GM12874 (cell line): ENCODE measurements around the gene DDOST.

Experiments
- TF ChIP-seq, protein P1 (sequence below): IDR thresholded peaks from 2 replicates; pipeline ENCODE4 v1.5.1; 2011; ENCODE audit warnings: low read depth, mild to moderate bottlenecking, control low read depth, low read length, moderate library complexity; ENCODE audit not compliant: insufficient read depth

Gene DDOST

DNA sequence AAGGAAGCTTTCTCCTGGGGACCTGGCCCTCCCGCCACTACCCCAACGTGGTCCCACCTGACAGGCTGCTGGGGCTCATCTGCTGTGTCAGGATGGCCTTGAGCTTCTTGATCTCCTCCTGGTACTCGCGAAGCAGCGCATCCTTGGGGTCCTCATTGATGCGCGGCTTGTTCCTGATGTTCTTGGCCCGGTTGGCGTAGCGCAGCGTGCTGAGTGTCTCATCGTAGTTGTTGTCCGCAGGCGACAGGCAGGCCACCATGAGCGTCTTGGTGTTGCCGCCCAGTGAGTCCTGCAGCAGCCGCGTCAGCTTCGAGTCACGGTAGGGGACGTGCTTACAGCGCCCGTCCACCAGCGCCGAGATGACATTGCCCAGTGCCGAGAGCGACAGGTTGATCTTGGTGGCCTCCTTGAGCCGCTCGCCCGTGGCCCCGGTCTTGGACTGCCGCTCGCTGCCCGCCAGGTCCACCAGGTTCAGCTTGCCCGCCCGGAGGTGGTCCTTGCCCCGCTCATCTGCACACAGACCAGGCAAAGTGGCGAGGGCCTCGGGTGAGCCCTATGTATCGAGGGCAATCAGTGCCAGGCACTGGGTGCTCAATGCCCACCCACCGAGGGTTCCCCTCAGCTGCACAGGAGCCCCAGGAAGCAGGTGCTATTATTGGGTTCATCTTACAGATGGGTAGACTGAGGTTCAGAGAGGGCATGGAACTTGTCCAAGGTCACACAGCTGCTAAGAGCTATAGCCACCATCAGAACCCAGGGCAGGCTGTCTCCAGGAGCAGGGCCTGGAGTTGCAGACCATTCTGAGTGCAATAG, 43.4 kb upstream of the DDOST start:
- TF ChIP-seq, protein P1, sequence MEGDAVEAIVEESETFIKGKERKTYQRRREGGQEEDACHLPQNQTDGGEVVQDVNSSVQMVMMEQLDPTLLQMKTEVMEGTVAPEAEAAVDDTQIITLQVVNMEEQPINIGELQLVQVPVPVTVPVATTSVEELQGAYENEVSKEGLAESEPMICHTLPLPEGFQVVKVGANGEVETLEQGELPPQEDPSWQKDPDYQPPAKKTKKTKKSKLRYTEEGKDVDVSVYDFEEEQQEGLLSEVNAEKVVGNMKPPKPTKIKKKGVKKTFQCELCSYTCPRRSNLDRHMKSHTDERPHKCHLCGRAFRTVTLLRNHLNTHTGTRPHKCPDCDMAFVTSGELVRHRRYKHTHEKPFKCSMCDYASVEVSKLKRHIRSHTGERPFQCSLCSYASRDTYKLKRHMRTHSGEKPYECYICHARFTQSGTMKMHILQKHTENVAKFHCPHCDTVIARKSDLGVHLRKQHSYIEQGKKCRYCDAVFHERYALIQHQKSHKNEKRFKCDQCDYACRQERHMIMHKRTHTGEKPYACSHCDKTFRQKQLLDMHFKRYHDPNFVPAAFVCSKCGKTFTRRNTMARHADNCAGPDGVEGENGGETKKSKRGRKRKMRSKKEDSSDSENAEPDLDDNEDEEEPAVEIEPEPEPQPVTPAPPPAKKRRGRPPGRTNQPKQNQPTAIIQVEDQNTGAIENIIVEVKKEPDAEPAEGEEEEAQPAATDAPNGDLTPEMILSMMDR, result no peak

DNA sequence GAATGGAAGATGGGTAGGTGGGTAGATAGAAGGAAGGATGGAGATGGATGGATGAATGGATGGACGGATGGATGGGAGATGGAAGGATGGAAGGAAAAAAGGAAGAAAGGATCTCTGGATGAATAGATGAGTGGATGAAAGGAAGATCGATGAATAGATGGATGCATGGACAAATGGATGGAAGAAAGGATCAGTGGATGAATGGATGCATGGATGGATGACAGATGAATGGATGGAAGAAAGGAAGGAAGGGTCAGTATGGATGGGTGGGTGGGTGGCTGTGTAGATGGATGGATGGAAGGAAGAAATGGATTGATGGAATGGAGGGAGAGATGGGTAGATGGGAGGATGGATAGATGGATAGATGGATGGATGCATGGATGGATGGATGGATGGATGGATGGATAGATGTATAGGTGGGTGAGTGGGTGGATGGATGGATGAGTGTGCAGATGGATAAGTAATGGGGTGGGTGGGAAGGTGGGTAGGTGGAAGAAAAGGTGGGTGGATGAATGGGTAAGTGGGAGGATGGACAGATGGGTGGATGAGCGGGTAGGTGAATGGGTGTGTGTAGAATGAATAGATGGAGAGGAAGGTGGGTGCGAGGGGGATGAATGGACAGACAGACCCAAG, 42.1 kb upstream of the DDOST start:
- TF ChIP-seq, protein P1, result no peak

DNA sequence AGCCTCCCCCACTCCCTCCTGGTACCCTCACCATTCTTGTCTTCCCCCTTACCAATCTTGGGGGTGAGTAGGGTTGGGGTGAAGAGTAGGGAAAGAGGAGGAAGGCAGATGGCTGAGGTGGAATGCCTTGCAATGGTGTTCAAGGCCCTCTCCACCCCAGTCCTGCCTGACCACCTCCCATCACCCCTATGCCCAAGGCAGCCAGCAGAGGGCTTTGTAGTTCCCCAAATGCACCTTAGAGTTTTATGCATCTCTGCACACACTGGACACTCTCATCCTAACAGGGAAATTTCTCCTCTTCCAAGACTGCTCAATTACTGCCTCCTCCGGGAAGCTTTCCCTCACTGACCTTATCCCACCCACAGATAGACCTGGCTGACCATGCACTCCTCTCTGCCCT, 41.2 kb upstream of the DDOST start:
- TF ChIP-seq, protein P1, result peak; percentile 41; the same call in 1 of the 2 replicates

DNA sequence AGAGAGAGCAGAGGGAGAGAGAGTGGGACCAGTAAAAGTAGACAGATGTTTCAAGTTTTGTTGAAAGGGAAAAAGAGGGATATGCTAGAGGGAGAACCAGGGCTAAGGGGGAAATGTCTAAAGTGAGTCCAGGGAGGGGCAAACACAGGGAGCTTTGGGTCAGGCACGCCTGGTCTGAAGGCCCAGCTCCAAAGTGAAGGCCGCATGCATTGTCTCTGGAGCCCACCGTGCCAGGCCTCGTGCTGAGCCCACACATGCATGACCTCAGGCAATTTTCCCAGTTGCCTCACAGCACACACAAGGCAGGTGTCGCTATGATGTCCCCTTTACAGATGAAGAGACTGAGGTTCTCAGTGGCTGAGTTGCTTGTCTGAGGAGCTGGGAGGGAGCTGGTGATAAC, 40.7 kb upstream of the DDOST start:
- TF ChIP-seq, protein P1, result no peak

DNA sequence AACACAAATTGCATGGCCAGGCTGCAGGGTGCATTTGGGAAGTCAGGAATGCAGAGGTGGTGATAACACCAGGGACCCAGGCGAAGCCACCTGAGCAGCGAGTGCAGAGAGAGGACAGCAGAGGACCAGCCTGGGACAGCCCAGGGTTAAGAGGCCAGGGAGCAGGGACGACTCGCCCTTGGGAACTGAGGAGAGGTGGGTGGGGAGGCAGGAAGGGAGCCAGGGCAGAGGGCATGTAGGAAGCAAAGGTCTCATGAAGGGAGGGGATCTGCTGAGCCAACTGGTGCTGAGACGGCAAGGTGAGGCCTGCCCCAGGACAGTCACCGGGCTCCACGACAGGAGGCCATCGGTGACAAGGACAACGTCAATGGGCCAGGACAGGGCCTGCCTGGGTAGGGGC, 40.3 kb upstream of the DDOST start:
- TF ChIP-seq, protein P1, result no peak

DNA sequence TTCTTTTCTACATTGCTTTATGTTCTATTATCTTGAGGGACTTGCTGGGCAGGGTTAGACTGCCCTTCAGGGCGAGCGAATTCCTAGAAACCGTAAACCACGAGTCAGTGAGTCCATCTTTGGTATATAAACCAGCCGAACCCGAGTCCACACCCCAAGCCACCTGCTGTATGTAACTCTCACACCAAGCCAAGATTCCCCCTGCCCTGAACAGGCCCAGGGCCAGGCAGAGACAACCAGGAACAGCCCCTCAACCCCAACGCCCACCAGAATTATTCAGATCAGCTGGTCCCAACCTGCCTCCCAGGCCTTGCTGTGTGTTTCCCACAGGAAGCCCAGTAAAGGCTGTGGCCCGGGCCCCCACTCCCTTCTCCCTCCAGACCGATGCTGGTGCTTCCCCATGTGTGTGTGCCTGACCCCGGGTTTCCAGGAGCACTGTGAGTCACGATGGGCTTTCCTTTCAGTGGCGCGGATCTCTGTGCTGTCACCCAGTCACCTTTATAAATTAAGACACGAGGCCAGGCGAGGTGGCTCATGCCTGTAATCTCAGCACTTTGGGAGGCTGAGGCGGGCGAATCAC, 39.6 kb upstream of the DDOST start:
- TF ChIP-seq, protein P1, result no peak

DNA sequence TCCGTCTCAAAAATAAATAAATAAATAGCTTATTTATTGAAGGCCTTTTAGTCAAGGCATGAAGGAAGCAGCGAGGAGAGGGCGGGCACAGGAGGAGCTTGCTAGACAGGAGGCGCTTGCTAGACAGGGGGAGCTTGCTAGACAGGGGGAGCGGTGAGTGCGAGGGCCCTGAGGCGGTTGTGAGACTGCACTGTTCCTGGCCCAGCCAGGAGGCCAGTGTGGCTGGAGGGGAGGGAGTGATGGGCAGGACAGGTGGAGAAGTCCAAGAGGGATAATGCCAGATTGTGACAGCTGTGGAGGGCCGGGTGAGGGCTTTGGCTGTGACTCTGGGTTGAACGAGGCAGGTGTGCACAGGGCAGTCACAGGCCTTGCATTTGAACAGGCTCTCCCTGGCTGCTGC, 38.4 kb upstream of the DDOST start:
- TF ChIP-seq, protein P1, result no peak
